GM21360 (cell line): ENCODE measurements around the gene PCNA.

ENCODE experiments used
- ATAC-seq: cut with Tn5 transposase; IDR thresholded peaks from one replicate; pipeline ENCODE4 v1.9.1; 2021; ENCODE audit warnings: mild to moderate bottlenecking, moderate library complexity; ENCODE audit not compliant: unreplicated experiment

Gene PCNA

DNA sequence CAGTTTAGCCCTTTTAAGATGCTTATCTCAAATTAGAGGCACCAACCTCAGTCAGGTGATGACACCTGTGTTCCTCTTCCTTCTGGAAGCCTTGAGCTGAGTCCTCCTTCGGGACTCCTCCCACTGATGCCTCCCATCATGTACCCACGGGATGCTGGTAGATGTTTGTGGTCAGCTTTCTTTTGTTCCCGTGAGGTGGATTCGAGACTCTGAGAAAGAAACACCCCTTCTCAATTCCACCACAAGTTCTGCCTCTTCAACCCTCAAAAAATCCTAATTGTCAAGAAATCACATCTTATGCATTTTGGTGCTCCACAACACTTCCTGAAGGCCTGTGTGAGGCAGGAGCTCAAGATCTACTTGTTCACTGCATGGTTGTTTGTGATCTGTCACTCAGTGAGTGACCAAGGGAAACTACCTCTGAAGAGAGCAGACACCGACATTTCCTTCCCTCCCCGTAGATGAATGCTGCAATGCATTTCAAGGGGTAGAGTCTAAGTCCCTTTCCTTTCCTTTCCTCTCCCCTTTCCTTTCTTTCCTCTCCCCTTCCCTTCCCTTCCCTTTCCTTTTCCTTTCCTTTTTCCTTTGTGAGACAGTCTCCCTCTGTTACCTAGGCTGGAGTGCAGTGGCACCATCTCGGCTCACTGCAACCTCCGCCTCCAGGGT lies 50.5 kb downstream of the PCNA start:
- ATAC-seq, result no peak

DNA sequence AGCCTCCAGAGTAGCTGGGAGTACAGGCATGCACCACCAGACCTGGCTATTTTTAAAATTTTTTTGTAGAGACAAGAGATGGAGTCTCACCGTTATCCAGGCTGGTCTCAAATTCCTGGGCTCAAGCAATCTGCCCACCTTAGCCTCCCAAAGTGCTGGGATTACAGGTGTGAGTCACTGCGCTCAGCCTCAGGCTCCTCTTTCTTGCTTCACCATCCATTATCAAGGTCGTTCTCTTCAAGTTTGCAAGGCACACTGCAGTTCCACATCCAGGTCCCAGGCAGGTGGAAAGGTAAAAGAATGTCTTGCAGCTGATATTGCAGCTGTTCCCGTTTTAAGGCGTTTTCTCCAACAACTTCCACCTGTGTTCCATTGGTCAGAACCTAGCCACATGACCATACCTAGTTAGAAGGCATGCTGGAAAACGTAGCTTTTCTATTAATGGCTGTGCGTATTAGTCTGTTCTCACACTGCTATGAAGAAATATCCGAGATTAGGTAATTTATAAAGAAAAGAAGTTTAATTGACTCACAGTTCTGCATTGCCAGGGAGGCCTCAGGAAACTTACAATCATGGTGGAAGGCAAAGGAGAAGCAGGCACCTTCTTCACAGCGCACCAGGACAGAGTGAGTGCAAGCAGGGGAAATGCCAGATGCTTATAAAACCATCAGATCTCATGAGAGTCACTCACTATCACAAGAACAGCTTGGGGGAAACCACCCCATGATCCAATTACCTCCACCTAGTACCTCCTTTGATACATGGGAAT lies 51.7 kb downstream of the PCNA start:
- no peak for ATAC-seq

DNA sequence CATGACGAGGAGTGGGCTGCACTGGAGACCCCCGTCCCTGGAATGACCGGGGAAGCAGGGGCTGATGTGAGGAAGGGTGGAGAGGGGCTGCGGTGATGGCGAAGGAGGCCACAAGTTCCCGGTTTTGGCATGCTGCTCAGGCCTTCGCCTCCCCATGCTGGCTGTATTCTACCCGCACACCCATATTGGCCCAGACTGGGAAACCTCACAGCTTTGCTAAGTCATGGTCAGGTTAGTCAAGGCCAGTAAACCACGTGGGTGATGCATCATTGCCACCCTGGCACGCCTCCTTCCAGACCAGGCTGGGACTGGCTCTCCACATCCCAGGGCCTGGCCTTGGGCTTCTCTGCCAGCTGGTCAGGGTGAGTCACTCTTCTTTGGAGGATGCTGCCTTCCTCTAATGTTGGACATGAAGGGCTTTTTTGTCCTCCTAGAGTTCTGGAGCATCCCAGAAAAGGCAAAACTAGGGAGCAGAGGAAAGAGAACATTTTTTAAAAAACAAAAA lies 53.8 kb downstream of the PCNA start:
- ATAC-seq, result no peak

DNA sequence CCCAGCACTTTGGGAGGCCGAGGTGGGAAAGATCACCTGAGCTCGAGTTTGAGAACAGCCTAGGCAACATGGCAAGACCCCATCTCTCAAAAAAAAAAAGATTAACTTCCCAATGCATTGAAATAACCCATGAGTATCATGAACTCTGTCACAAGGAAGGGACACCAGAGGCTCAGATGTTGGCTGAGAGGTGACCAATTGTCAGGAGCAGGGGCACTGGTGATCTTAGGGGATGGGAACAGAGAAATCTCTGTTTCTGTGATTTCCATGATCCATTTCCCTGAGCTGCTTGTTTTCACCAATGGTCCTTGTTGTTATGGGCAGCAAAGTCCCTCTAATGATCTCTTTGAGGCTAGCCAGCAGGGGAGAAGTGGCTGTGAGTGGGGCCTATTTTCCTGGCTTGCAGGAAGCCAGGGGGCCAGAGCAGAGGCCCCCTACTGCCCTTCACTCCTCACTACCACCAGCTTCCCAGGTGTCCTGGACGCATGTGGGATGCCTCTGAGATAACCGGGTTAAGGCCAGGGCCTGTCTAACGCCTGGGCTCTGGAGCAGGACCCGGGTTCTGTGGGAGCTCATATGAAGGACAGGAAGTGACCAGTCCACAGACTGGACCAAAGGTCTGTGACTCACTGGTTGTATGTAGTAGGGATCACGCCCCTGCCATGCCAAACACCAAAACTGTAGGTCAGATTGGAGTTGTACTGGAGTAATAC lies 54.4 kb downstream of the PCNA start:
- no peak for ATAC-seq
